GM12875 (cell line): ENCODE data around the gene INF2.
"Not testable (repeated sequence)": the region's sequence is repeated elsewhere in the genome, so short reads cannot be mapped to it uniquely, and the experiment has no call there.

Source experiments
- H3K4me3 ChIP-seq: one replicate; pipeline ENCODE4 v1.5.1; 2011; ENCODE audit warnings: low read depth, low read length, control low read depth
- CTCF ChIP-seq: IDR thresholded peaks from 2 replicates; pipeline ENCODE4 v1.5.1; 2011; ENCODE audit warnings: low read depth, mild to moderate bottlenecking, control low read depth, inconsistent platforms, low read length, moderate library complexity, borderline replicate concordance; ENCODE audit not compliant: insufficient read depth

Gene INF2

GRCh38 chr14:104658325-104658712, 31.1 kb upstream of the INF2 start:
- TF ChIP-seq CTCF: no peak
- peak overlapping the region; percentile 3 for H3K4me3 ChIP-seq

GRCh38 chr14:104659146-104659545, 30.3 kb upstream of the INF2 start:
- peak overlapping the region; percentile 54 for H3K4me3 ChIP-seq
- no peak for TF ChIP-seq CTCF

GRCh38 chr14:104659764-104660523, 29.5 kb upstream of the INF2 start:
- no peak for TF ChIP-seq CTCF
- peak overlapping the region; percentile 54 for H3K4me3 ChIP-seq

- peak overlapping the region; percentile 54 for H3K4me3 ChIP-seq
- TF ChIP-seq CTCF: no peak
Observed at GRCh38 chr14:104660597-104660996, 28.8 kb upstream of the INF2 start.

- TF ChIP-seq CTCF: no peak
- no peak overlapping the region for H3K4me3 ChIP-seq
Observed at GRCh38 chr14:104661086-104661485, 28.3 kb upstream of the INF2 start.

GRCh38 chr14:104661528-104662157, 27.8 kb upstream of the INF2 start:
- H3K4me3 ChIP-seq: not testable (repeated sequence)

GRCh38 chr14:104662472-104662871, 26.9 kb upstream of the INF2 start:
- H3K4me3 ChIP-seq: peak overlapping the region; percentile 40

GRCh38 chr14:104664107-104664506, 25.3 kb upstream of the INF2 start:
- TF ChIP-seq CTCF: no peak
- no peak overlapping the region for H3K4me3 ChIP-seq
